GM10266 (cell line): Measurements from ENCODE around the gene SLN.
"Not testable (repeated sequence)": the region's sequence is repeated elsewhere in the genome, so short reads cannot be mapped to it uniquely, and the experiment has no call there.

Experiments
- DNase-seq: peaks from one replicate; pipeline ENCODE4 v3.0.0; 2012; ENCODE audit errors: extremely low spot score
- TF ChIP-seq, protein P1 (sequence below): IDR thresholded peaks from 2 replicates; pipeline ENCODE4 v1.5.1; 2012; ENCODE audit warnings: mild to moderate bottlenecking, low read depth; ENCODE audit not compliant: control insufficient read depth, insufficient read depth; ENCODE audit errors: missing control alignments

Gene SLN

DNA sequence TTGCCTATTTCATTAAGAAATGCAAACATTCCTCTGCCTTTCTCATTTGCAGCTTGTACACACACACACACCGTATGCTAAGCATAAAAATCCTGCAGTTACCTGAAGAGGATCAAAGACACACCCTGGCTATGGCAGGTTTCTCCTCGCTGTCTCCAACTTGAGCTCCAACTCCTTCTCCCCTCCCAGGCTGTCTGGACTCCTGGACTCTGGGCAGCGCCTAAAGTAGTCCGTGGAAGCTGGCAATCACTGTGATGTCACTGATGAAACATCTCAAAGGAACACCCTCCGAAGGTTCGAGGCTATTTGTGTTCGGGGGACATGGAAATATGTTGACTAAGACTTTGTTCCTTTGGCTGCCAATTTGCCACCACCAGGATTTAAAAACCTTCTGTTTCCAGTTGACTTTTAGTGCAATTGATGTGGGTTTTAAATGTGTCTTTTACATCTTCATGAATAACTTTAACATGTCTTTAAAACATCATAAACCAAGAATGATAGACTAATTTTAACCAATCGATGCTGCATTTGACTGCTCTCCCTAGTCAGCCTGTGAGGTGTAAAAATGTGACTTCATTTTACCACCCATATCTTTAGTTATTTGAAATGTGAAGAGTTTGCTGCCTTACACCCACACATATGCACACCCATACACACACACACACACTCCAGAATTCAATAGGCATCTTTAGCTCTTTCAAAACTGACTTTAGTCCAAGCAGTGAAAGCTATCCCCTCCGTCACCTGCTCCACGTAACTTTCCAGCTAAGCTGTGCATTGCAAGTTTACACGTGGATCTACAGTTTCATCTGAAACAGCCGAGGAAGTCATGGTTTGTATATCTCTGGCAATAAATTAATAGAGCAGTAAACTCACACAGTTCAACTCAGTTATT is at the start of gene SLN:
TSS of gene SLN (minus strand) at position 196 of the 895 bp plus-strand sequence.
- DNase-seq, result no peak
- TF ChIP-seq, protein P1, sequence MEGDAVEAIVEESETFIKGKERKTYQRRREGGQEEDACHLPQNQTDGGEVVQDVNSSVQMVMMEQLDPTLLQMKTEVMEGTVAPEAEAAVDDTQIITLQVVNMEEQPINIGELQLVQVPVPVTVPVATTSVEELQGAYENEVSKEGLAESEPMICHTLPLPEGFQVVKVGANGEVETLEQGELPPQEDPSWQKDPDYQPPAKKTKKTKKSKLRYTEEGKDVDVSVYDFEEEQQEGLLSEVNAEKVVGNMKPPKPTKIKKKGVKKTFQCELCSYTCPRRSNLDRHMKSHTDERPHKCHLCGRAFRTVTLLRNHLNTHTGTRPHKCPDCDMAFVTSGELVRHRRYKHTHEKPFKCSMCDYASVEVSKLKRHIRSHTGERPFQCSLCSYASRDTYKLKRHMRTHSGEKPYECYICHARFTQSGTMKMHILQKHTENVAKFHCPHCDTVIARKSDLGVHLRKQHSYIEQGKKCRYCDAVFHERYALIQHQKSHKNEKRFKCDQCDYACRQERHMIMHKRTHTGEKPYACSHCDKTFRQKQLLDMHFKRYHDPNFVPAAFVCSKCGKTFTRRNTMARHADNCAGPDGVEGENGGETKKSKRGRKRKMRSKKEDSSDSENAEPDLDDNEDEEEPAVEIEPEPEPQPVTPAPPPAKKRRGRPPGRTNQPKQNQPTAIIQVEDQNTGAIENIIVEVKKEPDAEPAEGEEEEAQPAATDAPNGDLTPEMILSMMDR, result no peak

DNA sequence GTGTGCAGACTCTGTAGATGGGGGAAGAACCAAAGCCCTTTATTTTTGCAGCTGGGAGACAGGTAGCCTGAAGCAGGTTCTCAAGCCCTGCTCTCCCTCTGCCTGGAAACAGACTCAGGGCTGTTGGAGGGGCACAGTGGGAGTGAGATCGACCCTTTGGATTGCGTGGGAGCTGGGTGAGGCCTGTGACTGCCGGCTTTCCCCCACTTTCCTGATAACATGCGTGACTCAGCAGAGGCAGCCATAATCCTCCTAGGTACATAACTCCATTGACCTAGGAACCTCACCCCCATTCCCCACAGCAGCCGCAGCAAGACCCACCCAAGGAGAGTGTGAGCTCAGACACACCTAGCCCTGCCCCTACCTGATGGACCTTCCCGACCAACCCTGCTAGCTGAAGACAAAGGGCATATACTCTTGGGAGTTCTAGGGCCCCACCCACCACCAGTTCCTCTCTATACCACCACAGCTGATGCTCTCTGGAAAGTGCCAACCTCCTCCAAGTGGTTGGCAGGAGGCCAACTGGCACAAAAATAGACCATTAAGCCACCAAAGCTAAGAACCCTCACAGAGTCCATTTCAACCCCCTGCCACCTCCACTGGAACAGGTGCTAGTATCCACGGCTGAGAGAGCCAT is 47.0 kb upstream of the SLN start:
- not testable (repeated sequence) for DNase-seq

DNA sequence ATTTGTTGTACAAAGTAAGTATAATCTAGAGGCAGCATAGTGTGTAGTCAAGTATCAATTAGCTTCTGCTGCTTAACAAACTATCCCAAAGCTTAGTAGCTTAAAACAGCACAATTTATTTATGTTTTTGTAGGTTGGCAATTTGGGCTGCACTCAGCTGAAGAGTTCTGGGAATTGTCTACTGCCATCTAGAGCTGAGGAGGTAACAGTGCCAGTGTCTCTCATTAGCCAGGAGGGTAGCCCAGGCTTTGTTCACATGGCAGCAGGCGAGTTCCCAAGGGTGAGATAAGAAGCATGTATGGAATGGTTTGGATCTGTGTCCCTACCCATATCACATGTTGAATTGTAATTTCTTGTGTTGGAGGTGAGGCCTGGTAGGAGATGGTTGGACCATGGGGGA is 45.8 kb upstream of the SLN start:
- no peak for DNase-seq
- TF ChIP-seq, protein P1, result peak; percentile 14

DNA sequence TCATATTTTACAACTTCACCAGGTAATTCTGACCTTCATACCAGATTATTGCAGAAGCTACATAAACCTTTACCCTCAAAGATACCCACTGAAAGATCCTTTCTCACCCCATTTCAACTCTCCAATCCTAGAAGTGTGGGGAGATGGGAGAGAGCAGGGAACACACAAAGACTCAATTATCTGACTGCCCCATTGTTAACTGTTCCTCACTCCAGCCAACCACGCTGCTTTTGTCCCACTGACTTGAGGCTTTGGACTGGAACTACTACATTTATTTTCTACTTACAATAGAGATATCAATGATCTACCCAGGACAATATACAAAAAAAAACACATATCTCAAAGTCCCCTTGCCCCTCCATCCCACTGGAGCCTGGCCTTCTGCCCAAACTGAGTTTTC is 44.7 kb upstream of the SLN start:
- TF ChIP-seq, protein P1, result no peak
- no peak for DNase-seq

DNA sequence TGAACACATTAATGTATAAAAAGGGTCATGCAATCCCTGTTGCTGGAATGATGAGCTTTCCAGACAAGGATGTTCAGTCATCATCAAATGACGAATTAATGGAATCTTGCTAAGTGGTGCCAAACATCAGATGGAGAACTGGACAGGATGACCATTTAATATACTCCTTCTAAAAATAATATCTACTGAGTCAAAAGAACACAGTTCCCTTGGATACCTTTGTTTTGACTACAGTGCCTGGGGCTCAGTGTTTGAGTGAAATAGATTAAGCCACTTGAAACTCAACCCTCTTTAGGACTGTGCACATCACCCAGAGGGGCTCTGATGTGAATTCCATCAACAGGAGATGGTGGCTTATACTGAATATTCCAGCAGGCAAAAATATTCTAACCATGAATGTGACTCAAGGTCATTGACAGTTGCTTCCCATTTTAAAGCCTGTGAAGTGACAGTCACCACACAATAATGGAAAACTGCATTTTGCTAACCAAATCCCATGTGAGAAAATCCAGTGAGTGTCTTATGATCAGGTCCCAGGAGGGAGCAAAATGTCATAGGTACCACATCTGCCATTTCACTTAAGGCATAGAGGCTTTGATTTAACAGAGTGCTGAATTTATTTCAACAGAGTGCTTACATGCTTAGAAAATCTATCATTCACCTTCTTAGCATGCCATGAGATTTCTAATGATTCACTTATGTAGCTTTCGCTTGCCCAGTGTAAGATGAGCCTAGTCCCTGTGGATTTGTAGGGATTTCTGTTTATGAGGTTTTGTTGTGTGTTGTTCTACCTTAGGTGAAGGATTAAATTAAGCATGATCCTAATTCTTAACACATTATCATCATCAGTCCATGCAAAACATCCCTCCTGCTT is 41.3 kb upstream of the SLN start:
- TF ChIP-seq, protein P1, result no peak
- no peak for DNase-seq

DNA sequence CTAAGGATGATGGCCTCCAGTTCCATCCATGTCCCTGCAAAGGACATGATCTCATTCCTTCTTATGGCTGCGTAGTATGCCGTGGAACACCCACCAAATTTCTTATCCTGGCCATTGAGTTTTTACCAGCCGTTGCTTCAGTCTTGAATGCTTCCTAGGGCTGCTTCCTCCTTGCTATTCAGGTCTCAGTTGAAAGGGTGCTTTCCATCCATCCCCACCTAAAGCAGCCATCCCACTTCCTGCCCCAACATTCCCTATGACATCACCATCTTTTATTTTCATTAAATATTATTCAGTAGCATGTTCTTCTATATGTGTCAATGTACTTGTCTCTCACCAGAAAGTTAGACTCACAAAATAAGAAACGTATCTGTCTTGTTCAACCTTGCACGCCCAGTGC is 40.7 kb upstream of the SLN start:
- TF ChIP-seq, protein P1, result no peak
- DNase-seq, result no peak

DNA sequence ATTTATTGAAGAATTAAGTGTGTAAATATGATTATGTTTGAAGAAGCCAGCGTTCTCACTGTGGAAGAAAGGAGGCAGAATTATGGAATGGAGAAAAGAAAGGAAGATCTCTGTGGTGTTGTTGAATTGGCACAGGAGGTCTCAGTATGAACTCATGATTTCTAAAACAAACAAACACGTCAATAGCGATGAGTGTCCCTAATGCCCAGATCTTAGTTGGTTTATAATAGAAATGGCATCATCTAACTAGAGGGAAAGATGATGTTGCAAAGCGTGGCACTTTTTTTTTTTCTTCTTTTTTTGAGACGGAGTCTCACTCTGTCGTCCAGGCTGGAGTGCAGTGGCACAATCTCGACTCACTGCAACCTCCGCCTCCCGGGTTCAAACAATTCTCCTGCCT is 39.2 kb upstream of the SLN start:
- TF ChIP-seq, protein P1, result no peak
- no peak for DNase-seq
